Sigmoid colon (tissue), 7 donors: ENCODE results near the gene ARHGAP10. TPM values are rescaled to one million over a fixed set of nuclear protein-coding genes. Genes with fewer than 3 reads are reported as not detected.
A peak's percentile ranks its signal among the peaks of the same experiment; 100 is the strongest.

Experiments
- DNase-seq: peaks from one replicate; pipeline ENCODE4 v3.0.0-alpha.2; 2019
- H3K27ac ChIP-seq, 4 donors: fragments of 200-600 bp; sonication (generic); one replicate each; pipeline ENCODE4 v1.5.1; 2016 to 2019; ENCODE audit warnings: mild to moderate bottlenecking in 1 of 4
- H3K27me3 ChIP-seq, 3 donors: fragments of 200-600 bp; sonication (generic); one replicate each; pipeline ENCODE4 v1.5.1; 2019; ENCODE audit warnings: mild to moderate bottlenecking in 1 of 3
- H3K36me3 ChIP-seq, 4 donors: fragments of 200-600 bp; sonication (generic); one replicate each; pipeline ENCODE4 v1.5.1; 2016 to 2019
- H3K4me1 ChIP-seq, 4 donors: fragments of 200-600 bp; sonication (generic); one replicate each; pipeline ENCODE4 v1.5.1; 2017 to 2019
- H3K4me3 ChIP-seq, 4 donors: fragments of 200-600 bp; sonication (generic); one replicate each; pipeline ENCODE4 v1.5.1; 2017 to 2019; ENCODE audit warnings: mild to moderate bottlenecking in 2 of 4, moderate library complexity in 1 of 4
- H3K9me3 ChIP-seq, 4 donors: fragments of 200-600 bp in 3 of 4; sonication (generic) in 3 of 4; one replicate each; pipeline versions ENCODE4 v1.5.1 to v1.6.1; 2013 to 2019
- EP300 ChIP-seq, 4 donors: sonication (generic); formaldehyde crosslinking; IDR thresholded peaks; one replicate each; pipeline ENCODE4 v1.6.1; 2017; ENCODE audit warnings: antibody characterized with exemption in 4 of 4
- POLR2A ChIP-seq, 2 donors: fragments of 450-650 bp; IDR thresholded peaks; one replicate each; pipeline ENCODE4 v1.6.1; 2016; ENCODE audit warnings: antibody characterized with exemption in 2 of 2, mild to moderate bottlenecking in 2 of 2, moderate library complexity in 2 of 2
- POLR2AphosphoS5 ChIP-seq, 4 donors: sonication (generic); formaldehyde crosslinking; IDR thresholded peaks; one replicate each; pipeline ENCODE4 v1.6.1; 2017; ENCODE audit warnings: antibody characterized with exemption in 4 of 4
- WGBS, 2 donors: extraction: QIAGEN DNeasy Blood & Tissue Kit; methylation state at CpG; one replicate each; pipeline ENCODE4 v1.1.7; 2013; 5-methylcytosine and 5-hydroxymethylcytosine counted together
- intact Hi-C: fragments of 100-400 bp; cut with DNase I; formaldehyde crosslinking; loops from one replicate; pipeline ENCODE4 v1.15.1; 2023
- polyA plus RNA-seq, 3 donors: library from polyadenylated mRNA; stranded (reverse); fragments of 200-250 nt; gene quantifications; one replicate each; pipeline ENCODE4 v1.2.3, GENCODE V29; 2013
- total RNA-seq, 4 donors: library from RNA; depleted of rRNA; stranded (reverse); fragments of >200 nt; gene quantifications; one replicate each; pipeline ENCODE4 v1.1.0, GENCODE V29; 2016
- TF ChIP-seq, protein P1 (sequence below), 4 experiments: fragments of 450-650 bp in 3 of 4; fragments of 200-600 bp in 1 of 4; IDR thresholded peaks; one replicate each; pipeline ENCODE4 v1.5.1; 2016 to 2019; ENCODE audit warnings: antibody characterized with exemption in 4 of 4, mild to moderate bottlenecking in 3 of 4, moderate library complexity in 2 of 4
- donor health status: healthy with polysubstance abuse.
- donor health status: Bipolar disorder and iron deficiency.
- donor health status: healthy.

Gene ARHGAP10
- total and polyA plus RNA-seq, 7 donors, result 3.0 to 158 (median 123) TPM

DNA sequence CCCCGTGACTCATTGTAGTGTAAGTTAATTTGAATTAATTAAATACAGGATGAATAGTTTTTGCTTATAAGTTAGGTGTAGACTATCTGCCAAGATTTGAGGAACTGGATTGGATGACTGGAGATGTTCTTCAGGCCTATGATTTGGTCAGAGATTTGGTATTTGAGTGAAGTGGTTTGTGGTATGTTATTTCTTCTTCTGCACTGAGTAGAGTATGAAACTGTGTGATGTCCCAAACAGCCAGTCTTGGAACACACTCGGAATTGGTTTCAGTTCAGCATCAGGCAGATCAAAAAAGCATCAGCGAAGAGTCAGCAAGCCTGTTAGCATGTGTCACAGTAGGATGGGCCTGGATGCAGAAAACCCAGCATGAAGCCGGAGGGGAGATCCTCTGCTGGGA lies 294.1 kb downstream of the ARHGAP10 start:
- Histone ChIP-seq H3K36me3 (peaks cover 0 to 5% (median 0%) of the 10 kb centered on the region in 4 donors), H3K9me3 (no peaks in the 10 kb centered on the region), H3K27ac (no peak overlapping the region), H3K27me3 (no peaks in the 10 kb centered on the region), H3K4me3 (no peak overlapping the region), H3K4me1 (peaks cover 0 to 52% (median 37%) of the 10 kb centered on the region in 4 donors)
- DNase-seq, result no peak
- WGBS, 2 donors, result 87 to 89% methylated on average over 4 of the region's 4 CpGs
- intact Hi-C loops, result loop anchor here (10.0 kb wide), 1 partner anchor 419 kb away; the partner anchor contains the start of gene NR3C2
- TF ChIP-seq POLR2AphosphoS5 (IDR thresholded peaks at IDR 0.05), result no peak
- no peak for TF ChIP-seq EP300 (IDR thresholded peaks at IDR 0.05)
- TF ChIP-seq POLR2A (IDR thresholded peaks at IDR 0.05), result no peak
- TF ChIP-seq, protein P1, sequence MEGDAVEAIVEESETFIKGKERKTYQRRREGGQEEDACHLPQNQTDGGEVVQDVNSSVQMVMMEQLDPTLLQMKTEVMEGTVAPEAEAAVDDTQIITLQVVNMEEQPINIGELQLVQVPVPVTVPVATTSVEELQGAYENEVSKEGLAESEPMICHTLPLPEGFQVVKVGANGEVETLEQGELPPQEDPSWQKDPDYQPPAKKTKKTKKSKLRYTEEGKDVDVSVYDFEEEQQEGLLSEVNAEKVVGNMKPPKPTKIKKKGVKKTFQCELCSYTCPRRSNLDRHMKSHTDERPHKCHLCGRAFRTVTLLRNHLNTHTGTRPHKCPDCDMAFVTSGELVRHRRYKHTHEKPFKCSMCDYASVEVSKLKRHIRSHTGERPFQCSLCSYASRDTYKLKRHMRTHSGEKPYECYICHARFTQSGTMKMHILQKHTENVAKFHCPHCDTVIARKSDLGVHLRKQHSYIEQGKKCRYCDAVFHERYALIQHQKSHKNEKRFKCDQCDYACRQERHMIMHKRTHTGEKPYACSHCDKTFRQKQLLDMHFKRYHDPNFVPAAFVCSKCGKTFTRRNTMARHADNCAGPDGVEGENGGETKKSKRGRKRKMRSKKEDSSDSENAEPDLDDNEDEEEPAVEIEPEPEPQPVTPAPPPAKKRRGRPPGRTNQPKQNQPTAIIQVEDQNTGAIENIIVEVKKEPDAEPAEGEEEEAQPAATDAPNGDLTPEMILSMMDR (IDR thresholded peaks at IDR 0.05), result no peak

- intact Hi-C loops, result loop anchor here (10.0 kb wide), 1 partner anchor 418 kb away; the partner anchor contains the start of gene NR3C2
- no peaks in the 10 kb centered on the region for H3K9me3 ChIP-seq
- no peaks in the 10 kb centered on the region for H3K27me3 ChIP-seq
- peaks cover 0 to 49% (median 32%) of the 10 kb centered on the region in 4 donors for H3K4me1 ChIP-seq
- H3K36me3 ChIP-seq, result peaks cover 0 to 5% (median 0%) of the 10 kb centered on the region in 4 donors
- no peak for TF ChIP-seq POLR2AphosphoS5 (IDR thresholded peaks at IDR 0.05)
- no peak for TF ChIP-seq EP300 (IDR thresholded peaks at IDR 0.05)
- WGBS, 2 donors, result 94 to 96% methylated on average over 7 of the region's 7 CpGs
- H3K27ac ChIP-seq, result no peak overlapping the region
- H3K4me3 ChIP-seq, result no peak overlapping the region
- DNase-seq, result no peak
Measured at GRCh38 chr4:148027201-148027600, 295.3 kb downstream of the ARHGAP10 start.

DNA sequence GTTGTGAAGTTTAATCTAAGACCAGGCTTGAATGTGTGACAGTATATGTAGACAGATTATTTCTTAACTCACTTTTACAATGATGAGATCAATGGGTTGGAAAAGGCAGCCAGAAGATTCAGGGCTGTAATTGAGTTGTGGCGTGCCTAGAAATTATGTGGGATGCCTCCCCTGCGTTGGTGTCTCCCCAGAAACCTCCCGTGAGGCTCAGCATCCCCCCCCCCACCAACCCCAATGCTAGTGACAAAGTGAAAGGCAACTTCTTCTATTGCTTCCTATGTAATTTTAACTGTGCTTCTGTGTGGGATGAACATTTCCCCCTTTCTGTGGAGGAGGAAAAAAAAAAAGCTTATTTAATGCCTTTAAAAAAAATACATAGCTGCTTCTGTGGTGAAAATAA lies 297.9 kb downstream of the ARHGAP10 start:
- TF ChIP-seq, protein P1 (IDR thresholded peaks at IDR 0.05), result no peak
- TF ChIP-seq POLR2AphosphoS5 (IDR thresholded peaks at IDR 0.05), result no peak
- TF ChIP-seq EP300 (IDR thresholded peaks at IDR 0.05), result no peak
- no peak for TF ChIP-seq POLR2A (IDR thresholded peaks at IDR 0.05)
- WGBS, 2 donors, result 76 to 89% methylated on average over 3 of the region's 3 CpGs
- intact Hi-C loops, result loop anchor here (10.0 kb wide), 1 partner anchor 415 kb away; the partner anchor contains the start of gene NR3C2
- H3K4me1 ChIP-seq, result peaks cover 0 to 46% (median 27%) of the 10 kb centered on the region in 4 donors
- no peak overlapping the region for H3K4me3 ChIP-seq
- peaks cover 0 to under 1% (median 0%) of the 10 kb centered on the region in 4 donors for H3K36me3 ChIP-seq
- H3K27ac ChIP-seq, result peak overlapping the region in 2 of 4 donors; percentile 40 to 65
- no peaks in the 10 kb centered on the region for H3K9me3 ChIP-seq
- DNase-seq, result no peak
- no peaks in the 10 kb centered on the region for H3K27me3 ChIP-seq

DNA sequence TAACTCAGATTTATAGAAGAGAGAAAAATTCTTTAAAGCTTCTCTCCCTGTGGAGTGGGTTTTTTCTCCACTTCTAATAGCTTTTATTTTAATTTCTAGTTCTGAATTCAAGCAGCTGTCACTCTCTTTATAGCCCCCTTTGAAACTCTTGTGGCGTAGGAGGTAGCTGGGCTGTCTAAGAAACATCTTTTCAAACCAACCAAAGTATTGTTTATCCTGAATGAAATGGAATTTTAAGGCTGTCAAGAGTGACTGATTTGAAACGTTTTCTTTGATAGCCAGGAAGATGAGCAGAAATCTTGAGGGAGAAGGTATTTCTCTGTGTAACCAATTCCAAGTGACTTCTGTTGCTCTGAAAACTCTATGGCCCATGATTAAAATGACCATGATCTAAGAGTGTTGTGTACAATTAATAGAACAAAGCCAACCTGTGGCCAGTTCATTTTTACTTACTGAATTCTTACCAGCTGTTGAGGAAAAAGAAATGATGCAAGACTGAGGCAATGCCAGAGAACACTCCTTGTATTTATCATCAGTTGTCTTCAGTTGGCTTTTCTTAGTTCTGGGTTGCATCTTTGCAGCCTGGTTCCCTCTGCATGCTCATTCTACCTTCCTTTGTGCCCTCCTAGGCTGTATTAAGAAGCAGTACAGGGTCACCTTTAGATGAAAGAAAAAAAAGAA lies 298.4 kb downstream of the ARHGAP10 start:
- no peak for DNase-seq
- 84 to 88% methylated on average over 2 of the region's 2 CpGs for WGBS, 2 donors
- TF ChIP-seq, protein P1 (IDR thresholded peaks at IDR 0.05), result no peak
- TF ChIP-seq EP300 (IDR thresholded peaks at IDR 0.05) (peak in 1 of 4 donors; percentile 47), POLR2AphosphoS5 (IDR thresholded peaks at IDR 0.05) (peak; percentile 35 to 78 (median 63)), POLR2A (IDR thresholded peaks at IDR 0.05) (no peak)
- no peaks in the 10 kb centered on the region for H3K27me3 ChIP-seq
- H3K27ac ChIP-seq, result peak overlapping the region in 2 of 4 donors; percentile 40 to 65
- no peaks in the 10 kb centered on the region for H3K9me3 ChIP-seq
- no peaks in the 10 kb centered on the region for H3K36me3 ChIP-seq
- intact Hi-C loops, result no loop called here
- H3K4me3 ChIP-seq, result no peak overlapping the region
- H3K4me1 ChIP-seq, result peaks cover 0 to 51% (median 31%) of the 10 kb centered on the region in 4 donors

- Histone ChIP-seq H3K36me3 (no peaks in the 10 kb centered on the region), H3K4me3 (no peak overlapping the region), H3K27ac (no peak overlapping the region), H3K4me1 (peaks cover 0 to 35% (median 31%) of the 10 kb centered on the region in 4 donors), H3K27me3 (no peaks in the 10 kb centered on the region), H3K9me3 (no peaks in the 10 kb centered on the region)
- WGBS, 2 donors, result 13 to 48% methylated on average over 1 of the region's 1 CpG
- intact Hi-C loops, result no loop called here
- no peak for DNase-seq
- TF ChIP-seq, protein P1 (IDR thresholded peaks at IDR 0.05), result no peak
- no peak for TF ChIP-seq POLR2AphosphoS5 (IDR thresholded peaks at IDR 0.05)
- no peak for TF ChIP-seq POLR2A (IDR thresholded peaks at IDR 0.05)
- TF ChIP-seq EP300 (IDR thresholded peaks at IDR 0.05), result no peak
Measured at GRCh38 chr4:148034813-148035212, 302.9 kb downstream of the ARHGAP10 start.
